ENCODE results near the gene MAP2K6.

GRCh38 chr17:69375229-69375628, 39.3 kb upstream of the MAP2K6 start:
- no peak for TF ChIP-seq CTCF (IDR thresholded peaks at IDR 0.05; ENCODE audit: poor library complexity)
- no peak for TF ChIP-seq EZH2phosphoT487 (IDR thresholded peaks at IDR 0.05; ENCODE audit: low read depth, severe bottlenecking, unreplicated experiment)

Data from hepatocyte (in vitro differentiated cells).